Renal cortex interstitium (tissue), 11 donors: ENCODE results near the gene KDM6B. TPM values are rescaled to one million over a fixed set of nuclear protein-coding genes. Genes with fewer than 3 reads are reported as not detected.

ENCODE experiments used
- DNase-seq, 11 donors: peaks; one replicate each; pipeline ENCODE4 v3.0.0-alpha.2; 2013; ENCODE audit warnings: low read depth in 9 of 11, low spot score in 4 of 11; ENCODE audit errors: extremely low read depth in 1 of 11
- polyA plus RNA-seq, 3 donors: library from polyadenylated mRNA; unstranded; fragments of 120-200 nt; gene quantifications; one replicate each; pipeline ENCODE4 v1.2.1, GENCODE V29; 2013; ENCODE audit not compliant: insufficient read length in 3 of 3

Gene KDM6B
- polyA plus RNA-seq, 3 donors: 20.9 to 35.4 (median 28.3) TPM

- DNase-seq: no peak
These were observed 16.9 kb upstream of the KDM6B start for GRCh38 chr17:7816926-7817642.

- DNase-seq: no peak
These were observed 16.4 kb upstream of the KDM6B start for GRCh38 chr17:7817643-7817964.

DNA sequence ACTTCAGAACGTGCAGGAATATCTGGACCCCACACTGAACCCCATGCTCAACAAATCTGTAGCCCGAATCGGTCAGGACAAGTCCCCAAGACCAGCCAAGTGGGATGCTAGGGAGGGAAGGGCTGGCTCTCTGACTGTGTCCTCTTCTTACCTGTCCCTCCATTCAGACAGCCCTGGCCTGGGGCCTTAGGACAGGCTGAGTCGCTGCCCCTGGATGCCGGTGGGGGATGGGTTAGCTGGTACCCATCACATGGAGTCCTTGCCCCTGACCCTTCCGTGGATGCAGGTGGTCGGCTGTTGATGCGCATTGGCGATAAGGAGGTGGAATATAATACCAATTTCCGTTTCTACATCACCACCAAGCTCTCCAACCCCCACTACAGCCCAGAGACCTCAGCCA, 16.0 kb upstream of the KDM6B start:
- DNase-seq: no peak

- no peak for DNase-seq
These were observed 15.0 kb upstream of the KDM6B start for GRCh38 chr17:7818746-7819645.

GRCh38 chr17:7820231-7820630, 13.8 kb upstream of the KDM6B start:
- no peak for DNase-seq

- no peak for DNase-seq
These were observed 11.9 kb upstream of the KDM6B start for GRCh38 chr17:7822126-7822525.

DNA sequence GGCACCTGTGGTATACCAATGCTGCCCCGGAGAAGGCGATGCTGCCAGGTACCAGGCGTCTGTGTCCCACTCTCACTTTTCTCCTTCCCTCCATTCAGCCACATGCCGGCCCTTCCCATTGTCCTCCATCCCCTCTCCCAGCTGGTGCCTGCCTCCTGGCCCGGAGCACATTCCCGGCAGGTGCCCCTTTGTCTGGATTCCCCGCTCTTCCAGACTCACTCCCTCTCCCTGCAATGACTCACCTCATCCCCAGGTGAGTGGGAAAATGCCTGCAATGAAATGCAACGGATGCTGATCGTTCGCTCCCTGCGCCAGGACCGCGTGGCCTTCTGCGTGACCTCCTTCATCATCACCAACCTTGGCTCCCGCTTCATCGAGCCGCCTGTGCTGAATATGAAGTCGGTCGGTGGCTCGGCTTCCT, 10.4 kb upstream of the KDM6B start:
- no peak for DNase-seq

GRCh38 chr17:7824021-7824924, 9.7 kb upstream of the KDM6B start:
- DNase-seq: no peak

DNA sequence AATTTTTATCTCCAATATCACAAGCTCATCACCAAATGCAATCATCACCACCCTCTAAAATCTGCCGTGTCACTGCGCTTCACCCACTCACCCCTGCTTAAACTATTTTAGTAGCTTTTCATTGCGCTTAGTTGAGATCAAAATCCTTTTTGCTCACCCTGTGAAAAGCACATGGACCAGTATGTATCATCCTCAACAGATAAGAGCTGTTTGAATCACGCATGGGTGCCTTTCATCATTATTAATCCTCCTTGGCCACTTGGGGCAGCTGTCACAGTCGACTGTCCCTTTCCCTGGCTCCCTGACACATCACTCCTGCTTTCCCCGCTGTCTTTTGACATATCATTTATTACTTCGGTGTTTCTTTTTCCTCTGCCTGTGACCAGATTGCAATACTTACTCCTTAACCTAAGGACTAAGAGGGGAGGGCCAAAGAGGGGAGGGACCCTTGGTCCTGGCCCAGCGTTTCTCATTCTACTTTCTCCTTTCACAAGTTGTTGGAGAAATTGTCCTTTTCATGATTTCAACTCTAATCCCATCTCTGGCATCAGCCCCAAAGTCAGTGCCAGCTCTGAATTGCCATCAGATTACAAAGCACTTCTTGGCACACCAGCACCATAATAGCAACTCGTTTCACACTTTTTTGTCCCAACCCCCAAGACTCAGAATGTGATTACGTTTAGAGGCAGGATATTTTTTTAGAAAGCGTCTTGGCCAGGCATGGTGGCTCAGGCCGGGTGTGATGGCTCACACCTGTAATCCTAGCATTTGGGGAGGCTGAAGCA, 8.6 kb upstream of the KDM6B start:
- DNase-seq: no peak

- DNase-seq: no peak
These were observed 3.4 kb upstream of the KDM6B start for GRCh38 chr17:7830616-7831015.

DNA sequence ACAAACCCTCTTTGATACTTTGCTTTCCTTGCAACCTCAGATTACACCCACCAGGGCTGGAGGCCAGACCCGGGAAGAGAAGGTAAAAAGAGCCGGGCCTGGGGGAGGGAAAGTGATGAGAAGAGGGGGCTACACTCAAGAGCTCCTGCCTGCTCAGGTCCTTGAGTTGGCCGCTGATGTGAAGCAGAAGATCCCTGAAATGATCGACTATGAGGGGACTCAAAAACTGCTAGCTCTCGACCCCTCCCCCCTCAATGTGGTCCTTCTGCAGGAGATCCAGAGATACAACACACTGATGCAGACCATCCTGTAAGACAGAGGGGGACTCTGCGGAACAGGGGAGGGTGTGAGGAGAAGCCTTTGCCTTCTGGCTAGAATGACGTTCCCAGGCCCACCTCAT, 2.8 kb upstream of the KDM6B start:
- no peak for DNase-seq

GRCh38 chr17:7832431-7832830, 1.6 kb upstream of the KDM6B start:
- DNase-seq: no peak

- DNase-seq: no peak
These were observed 814 bp upstream of the KDM6B start for GRCh38 chr17:7833011-7833794.

GRCh38 chr17:7834542-7834956, 532 bp downstream of the KDM6B start:
- DNase-seq: peak in 1 of 11 donors; percentile 22

GRCh38 chr17:7834957-7835813, 1.2 kb downstream of the KDM6B start:
- peak; percentile 97 to 99 (median 98) for DNase-seq

GRCh38 chr17:7835814-7836595, 2.0 kb downstream of the KDM6B start:
- peak in 2 of 11 donors; percentile 51 to 62 for DNase-seq
